GM20000 (cell line): ENCODE data around the gene OR2AE1.

ENCODE experiments used
- DNase-seq: peaks from one replicate; pipeline ENCODE4 v3.0.0; 2012; ENCODE audit warnings: low spot score
- CTCF ChIP-seq: IDR thresholded peaks from 2 replicates; pipeline ENCODE4 v1.5.1; 2012; ENCODE audit warnings: mild to moderate bottlenecking, control low read depth; ENCODE audit errors: extremely low read depth, missing control alignments

The OR2AE1 gene

GRCh38 chr7:99837649-99838361 lies 39.0 kb downstream of the OR2AE1 start:
- peak; percentile 15 for TF ChIP-seq CTCF
- DNase-seq = peak; percentile 45

GRCh38 chr7:99835189-99835588 lies 41.6 kb downstream of the OR2AE1 start:
- TF ChIP-seq CTCF = no peak
- no peak for DNase-seq

GRCh38 chr7:99834382-99834781 lies 42.5 kb downstream of the OR2AE1 start:
- TF ChIP-seq CTCF = no peak
- DNase-seq = no peak

GRCh38 chr7:99833289-99833877 lies 43.5 kb downstream of the OR2AE1 start:
- DNase-seq = no peak
- TF ChIP-seq CTCF = no peak

- no peak for DNase-seq
- no peak for TF ChIP-seq CTCF
These were observed 45.2 kb downstream of the OR2AE1 start for GRCh38 chr7:99831595-99831994.

- no peak for TF ChIP-seq CTCF
- DNase-seq = no peak
These were observed 47.2 kb downstream of the OR2AE1 start for GRCh38 chr7:99829524-99830160.

GRCh38 chr7:99828811-99829210 lies 48.0 kb downstream of the OR2AE1 start:
- DNase-seq = no peak
- TF ChIP-seq CTCF = no peak
